ENCODE results near the gene EDN3.

- TF ChIP-seq POLR2AphosphoS5 (IDR thresholded peaks at IDR 0.05; ENCODE audit: low read depth, low read length) (no peak), POLR2A (IDR thresholded peaks at IDR 0.05; ENCODE audit: low read depth, low read length) (no peak)
These were observed 24.2 kb downstream of the EDN3 start for GRCh38 chr20:59324521-59325141.

Measured in GM12892 (cell line).